HUES64 (cell line): Measurements from ENCODE around the gene MAMDC4.
"Not testable (repeated sequence)": the region's sequence is repeated elsewhere in the genome, so short reads cannot be mapped to it uniquely, and the experiment has no call there.

Experiments used
- H3K27ac ChIP-seq: 2 replicates; pipeline ENCODE4 v1.7.0; 2013; ENCODE audit warnings: low read depth, low read length, inconsistent platforms
- H3K27me3 ChIP-seq: 2 replicates; pipeline ENCODE4 v1.6.1; 2013; ENCODE audit warnings: mild to moderate bottlenecking, low read length; ENCODE audit not compliant: insufficient read depth
- H3K36me3 ChIP-seq: 2 replicates; pipeline ENCODE4 v1.6.1; 2013; ENCODE audit warnings: mild to moderate bottlenecking, low read length; ENCODE audit not compliant: insufficient read depth
- H3K4me1 ChIP-seq: 2 replicates; pipeline ENCODE4 v1.6.1; 2013; ENCODE audit warnings: mild to moderate bottlenecking, low read length, moderate library complexity; ENCODE audit not compliant: insufficient read depth
- H3K4me3 ChIP-seq: 2 replicates; pipeline ENCODE4 v1.5.1; 2013; ENCODE audit warnings: mild to moderate bottlenecking, low read length, moderate library complexity
- H3K9ac ChIP-seq: 2 replicates; pipeline ENCODE4 v1.6.1; 2013; ENCODE audit warnings: mild to moderate bottlenecking, low read depth, low read length
- H3K9me3 ChIP-seq: 2 replicates; pipeline ENCODE4 v1.6.1; 2013; ENCODE audit warnings: low read depth, low read length; ENCODE audit not compliant: insufficient read depth
- WGBS: fragments of 150-250, 120-280 bp; methylation state at CpG from one replicate; pipeline ENCODE4 v1.1.7; 2013; ENCODE audit warnings: missing lambda C conversion rate; 5-methylcytosine and 5-hydroxymethylcytosine counted together

Gene MAMDC4

GRCh38 chr9:136862849-136863622 is 10.9 kb downstream of the MAMDC4 start:
- H3K27ac ChIP-seq = no peak overlapping the region
- H3K9ac ChIP-seq = no peak overlapping the region
- 96% methylated on average over 31 of the region's 31 CpGs for WGBS
- H3K36me3 ChIP-seq = peaks cover 39% of the 10 kb centered on the region
- peaks cover 6% of the 10 kb centered on the region for H3K9me3 ChIP-seq
- H3K27me3 ChIP-seq = no peaks in the 10 kb centered on the region
- peaks cover 4% of the 10 kb centered on the region; the same call in 1 of the 2 replicates for H3K4me1 ChIP-seq
- H3K4me3 ChIP-seq = no peak overlapping the region

- Histone ChIP-seq H3K9ac (no peak overlapping the region), H3K9me3 (peaks cover 6% of the 10 kb centered on the region), H3K4me1 (peaks cover 4% of the 10 kb centered on the region; the same call in 1 of the 2 replicates), H3K4me3 (no peak overlapping the region), H3K36me3 (peaks cover 39% of the 10 kb centered on the region), H3K27me3 (no peaks in the 10 kb centered on the region), H3K27ac (no peak overlapping the region)
- WGBS = 94% methylated on average over 12 of the region's 12 CpGs
These were observed 11.6 kb downstream of the MAMDC4 start for GRCh38 chr9:136863623-136864273.

GRCh38 chr9:136865041-136865767 is 13.1 kb downstream of the MAMDC4 start:
- Histone ChIP-seq H3K36me3 (peaks cover 39% of the 10 kb centered on the region), H3K9me3 (peaks cover 6% of the 10 kb centered on the region), H3K27ac (no peak overlapping the region), H3K4me3 (peak overlapping the region; percentile 54), H3K4me1 (peaks cover 4% of the 10 kb centered on the region; the same call in 1 of the 2 replicates), H3K27me3 (no peaks in the 10 kb centered on the region), H3K9ac (peak overlapping the region; percentile 25; the same call in 1 of the 2 replicates)
- 65% methylated on average over 11 of the region's 11 CpGs for WGBS

- H3K4me1 ChIP-seq = peaks cover 4% of the 10 kb centered on the region; the same call in 1 of the 2 replicates
- peak overlapping the region; percentile 80 for H3K9ac ChIP-seq
- peaks cover 6% of the 10 kb centered on the region for H3K9me3 ChIP-seq
- peaks cover 37% of the 10 kb centered on the region for H3K36me3 ChIP-seq
- H3K27me3 ChIP-seq = no peaks in the 10 kb centered on the region
- H3K4me3 ChIP-seq = peak overlapping the region; percentile 54
- peak overlapping the region; percentile 53; the same call in 1 of the 2 replicates for H3K27ac ChIP-seq
- under 1% methylated on average over 20 of the region's 20 CpGs for WGBS
These were observed 13.6 kb downstream of the MAMDC4 start for GRCh38 chr9:136865768-136866103.

- H3K4me1 ChIP-seq = not testable (repeated sequence)
These were observed 14.8 kb downstream of the MAMDC4 start for GRCh38 chr9:136866898-136867421.

GRCh38 chr9:136867480-136867879 is 15.3 kb downstream of the MAMDC4 start:
- no peak overlapping the region for H3K9ac ChIP-seq
- H3K27ac ChIP-seq = no peak overlapping the region
- no peaks in the 10 kb centered on the region for H3K27me3 ChIP-seq
- 97% methylated on average over 18 of the region's 18 CpGs for WGBS
- H3K4me1 ChIP-seq = peaks cover 4% of the 10 kb centered on the region; the same call in 1 of the 2 replicates
- no peak overlapping the region for H3K4me3 ChIP-seq
- H3K9me3 ChIP-seq = peaks cover 15% of the 10 kb centered on the region
- H3K36me3 ChIP-seq = peaks cover 20% of the 10 kb centered on the region

More at GRCh38 chr9:136866898-136867421, 14.8 kb downstream of the MAMDC4 start:
- H3K4me3 ChIP-seq = peak overlapping the region; percentile 54
- not testable (repeated sequence) for H3K9ac ChIP-seq, H3K9me3 ChIP-seq, H3K27ac ChIP-seq, H3K27me3 ChIP-seq
- 94% methylated on average over 26 of the region's 29 CpGs for whole genome bisulfite sequencing
- peaks cover 25% of the 10 kb centered on the region for H3K36me3 ChIP-seq

- Histone ChIP-seq H3K36me3 (peaks cover 15% of the 10 kb centered on the region), H3K4me3 (no peak overlapping the region), H3K4me1 (peaks cover 4% of the 10 kb centered on the region; the same call in 1 of the 2 replicates), H3K27me3 (no peaks in the 10 kb centered on the region), H3K27ac (no peak overlapping the region), H3K9me3 (peaks cover 19% of the 10 kb centered on the region), H3K9ac (no peak overlapping the region)
- WGBS = 96% methylated on average over 18 of the region's 18 CpGs
These were observed 15.8 kb downstream of the MAMDC4 start for GRCh38 chr9:136867917-136868316.

GRCh38 chr9:136868644-136869043 is 16.5 kb downstream of the MAMDC4 start:
- H3K27me3 ChIP-seq = no peaks in the 10 kb centered on the region
- peaks cover 4% of the 10 kb centered on the region; the same call in 1 of the 2 replicates for H3K4me1 ChIP-seq
- H3K9me3 ChIP-seq = peaks cover 25% of the 10 kb centered on the region
- peaks cover 8% of the 10 kb centered on the region for H3K36me3 ChIP-seq
- no peak overlapping the region for H3K4me3 ChIP-seq
- 93% methylated on average over 11 of the region's 11 CpGs for WGBS
- H3K9ac ChIP-seq = no peak overlapping the region
- no peak overlapping the region for H3K27ac ChIP-seq

GRCh38 chr9:136869611-136870010 is 17.5 kb downstream of the MAMDC4 start:
- H3K36me3 ChIP-seq, H3K4me1 ChIP-seq, H3K4me3 ChIP-seq, H3K9ac ChIP-seq, H3K27ac ChIP-seq, H3K27me3 ChIP-seq: not testable (repeated sequence)
- H3K9me3 ChIP-seq = peaks cover 26% of the 10 kb centered on the region
- WGBS = 90% methylated on average over 2 of the region's 2 CpGs

- WGBS = 97% methylated on average over 6 of the region's 6 CpGs
- no peak overlapping the region for H3K9ac ChIP-seq
- H3K27me3 ChIP-seq = no peaks in the 10 kb centered on the region
- H3K9me3 ChIP-seq = peaks cover 21% of the 10 kb centered on the region
- no peak overlapping the region for H3K4me3 ChIP-seq
- no peaks in the 10 kb centered on the region for H3K4me1 ChIP-seq
- no peaks in the 10 kb centered on the region for H3K36me3 ChIP-seq
- no peak overlapping the region for H3K27ac ChIP-seq
These were observed 23.0 kb downstream of the MAMDC4 start for GRCh38 chr9:136875155-136875554.

- Histone ChIP-seq H3K36me3 (no peaks in the 10 kb centered on the region), H3K9ac (no peak overlapping the region), H3K4me1 (no peaks in the 10 kb centered on the region), H3K27ac (no peak overlapping the region), H3K9me3 (peaks cover 20% of the 10 kb centered on the region), H3K27me3 (no peaks in the 10 kb centered on the region), H3K4me3 (no peak overlapping the region)
- WGBS = 71% methylated on average over 5 of the region's 5 CpGs
These were observed 24.3 kb downstream of the MAMDC4 start for GRCh38 chr9:136876476-136876875.
